Measurements from ENCODE around the gene MRPL36.

The MRPL36 gene

GRCh38 chr5:1762883-1763547, 36.6 kb downstream of the MRPL36 start:
- DNase-seq = no peak

- no peak for DNase-seq
These were observed 37.3 kb downstream of the MRPL36 start for GRCh38 chr5:1762121-1762882.

GRCh38 chr5:1761453-1761755, 38.2 kb downstream of the MRPL36 start:
- DNase-seq = no peak

- DNase-seq = no peak
These were observed 38.8 kb downstream of the MRPL36 start for GRCh38 chr5:1760656-1761452.

- DNase-seq = no peak
These were observed 39.4 kb downstream of the MRPL36 start for GRCh38 chr5:1760231-1760630.

GRCh38 chr5:1759378-1759970, 40.2 kb downstream of the MRPL36 start:
- DNase-seq = no peak

GRCh38 chr5:1758574-1758973, 41.1 kb downstream of the MRPL36 start:
- DNase-seq = no peak

- no peak for DNase-seq
These were observed 42.1 kb downstream of the MRPL36 start for GRCh38 chr5:1757511-1757910.

- no peak for DNase-seq
These were observed 43.2 kb downstream of the MRPL36 start for GRCh38 chr5:1756481-1756880.

GRCh38 chr5:1755321-1755949, 44.2 kb downstream of the MRPL36 start:
- DNase-seq = no peak

- no peak for DNase-seq
These were observed 45.0 kb downstream of the MRPL36 start for GRCh38 chr5:1754531-1755220.

- DNase-seq = no peak
These were observed 46.1 kb downstream of the MRPL36 start for GRCh38 chr5:1753490-1753889.

- no peak for DNase-seq
These were observed 46.8 kb downstream of the MRPL36 start for GRCh38 chr5:1752881-1753280.

- no peak for DNase-seq
These were observed 47.5 kb downstream of the MRPL36 start for GRCh38 chr5:1751864-1752822.

- DNase-seq = no peak
These were observed 48.4 kb downstream of the MRPL36 start for GRCh38 chr5:1751026-1751863.

GRCh38 chr5:1750469-1750868, 49.2 kb downstream of the MRPL36 start:
- no peak for DNase-seq

GRCh38 chr5:1749346-1750124, 50.1 kb downstream of the MRPL36 start:
- DNase-seq = no peak

GRCh38 chr5:1748845-1749244, 50.8 kb downstream of the MRPL36 start:
- DNase-seq = no peak

All from SIG-M5 (cell line).